OCI-LY1 (cell line): ENCODE results near the gene NECTIN3.

Experiments
- H2AFZ ChIP-seq: fragments of 200-600 bp; sonication (generic), shearing (Covaris generic); 2 replicates; pipeline ENCODE4 v1.6.0; 2014; ENCODE audit warnings: antibody characterized with exemption, mild to moderate bottlenecking, low read length
- H3F3A ChIP-seq: fragments of 200-600 bp; sonication (generic), shearing (Covaris generic); 2 replicates; pipeline ENCODE4 v1.6.0; 2014; ENCODE audit warnings: mild to moderate bottlenecking, antibody characterized with exemption, low read length, moderate library complexity; ENCODE audit not compliant: insufficient read depth
- H3K27ac ChIP-seq: fragments of 200-600 bp; sonication (generic); 2 replicates; pipeline ENCODE4 v1.5.1; 2014; ENCODE audit warnings: low read length, mixed run types, mild to moderate bottlenecking, low read depth; ENCODE audit not compliant: poor library complexity, severe bottlenecking
- H3K27me3 ChIP-seq: fragments of 200-600 bp; sonication (generic); 2 replicates; pipeline ENCODE4 v1.6.0; 2014; ENCODE audit warnings: antibody characterized with exemption, mild to moderate bottlenecking, low read length, moderate library complexity; ENCODE audit not compliant: insufficient read depth
- H3K36me3 ChIP-seq: fragments of 200-600 bp; sonication (generic); 2 replicates; pipeline ENCODE4 v1.6.1; 2014; ENCODE audit warnings: mild to moderate bottlenecking, antibody characterized with exemption, low read length, moderate library complexity, mixed read lengths; ENCODE audit not compliant: insufficient read depth
- H3K4me1 ChIP-seq: fragments of 200-600 bp; sonication (generic); 2 replicates; pipeline ENCODE4 v1.5.1; 2014; ENCODE audit warnings: mild to moderate bottlenecking, low read length, moderate library complexity; ENCODE audit not compliant: insufficient read depth, severe bottlenecking
- H3K4me2 ChIP-seq: fragments of 200-600 bp; sonication (generic), shearing (Covaris generic); 2 replicates; pipeline ENCODE4 v1.6.1; 2014; ENCODE audit warnings: low read length
- H3K4me3 ChIP-seq: fragments of 200-600 bp; sonication (generic); 2 replicates; pipeline ENCODE4 v1.5.1; 2014; ENCODE audit warnings: low read length, low read depth, mild to moderate bottlenecking, mixed read lengths; ENCODE audit not compliant: poor library complexity, severe bottlenecking
- H3K79me2 ChIP-seq: fragments of 200-600 bp; shearing (Covaris generic); 2 replicates; pipeline ENCODE4 v1.6.1; 2016; ENCODE audit warnings: mixed run types, low read length, mixed read lengths; ENCODE audit not compliant: insufficient read depth
- H3K9ac ChIP-seq: fragments of 200-600 bp; sonication (generic), shearing (Covaris generic); 2 replicates; pipeline ENCODE4 v1.6.1; 2014; ENCODE audit warnings: mild to moderate bottlenecking, low read length, mixed read lengths
- H3K9me2 ChIP-seq: fragments of 200-600 bp; sonication (generic), shearing (Covaris generic); 2 replicates; pipeline ENCODE4 v1.6.1; 2014; ENCODE audit warnings: low read depth, mild to moderate bottlenecking, low read length, mixed read lengths
- H3K9me3 ChIP-seq: fragments of 200-600 bp; shearing (Covaris generic); 2 replicates; pipeline ENCODE4 v1.6.1; 2014; ENCODE audit warnings: low read length, mixed read lengths
- H4K20me1 ChIP-seq: fragments of 200-600 bp; sonication (generic), shearing (Covaris generic); 2 replicates; pipeline ENCODE4 v1.6.0; 2016; ENCODE audit warnings: mild to moderate bottlenecking, low read length; ENCODE audit not compliant: insufficient read depth
- CTCF ChIP-seq: fragments of 200-600 bp; sonication (generic), shearing (Covaris generic); IDR thresholded peaks from 2 replicates; pipeline ENCODE4 v1.5.1; 2017; ENCODE audit warnings: mild to moderate bottlenecking, antibody characterized with exemption, low read length, moderate library complexity, mixed read lengths
- EZH2 ChIP-seq: fragments of 200-600 bp; sonication (generic), shearing (Covaris generic); IDR thresholded peaks from 2 replicates; pipeline ENCODE4 v1.8.0; 2017; ENCODE audit warnings: borderline replicate concordance, mixed run types, mild to moderate bottlenecking, antibody characterized with exemption, low read length, moderate library complexity, mixed read lengths

The NECTIN3 gene

GRCh38 chr3:111077369-111077768 is 5.8 kb downstream of the NECTIN3 start:
- H2AFZ ChIP-seq, result no peak overlapping the region
- no peaks in the 10 kb centered on the region for H3F3A ChIP-seq
- TF ChIP-seq CTCF, result no peak
- no peak for TF ChIP-seq EZH2
- H3K27ac ChIP-seq, result no peak overlapping the region
- no peaks in the 10 kb centered on the region for H4K20me1 ChIP-seq
- H3K4me2 ChIP-seq, result no peak overlapping the region
- H3K9me3 ChIP-seq, result no peaks in the 10 kb centered on the region
- no peak overlapping the region for H3K9ac ChIP-seq
- no peaks in the 10 kb centered on the region for H3K79me2 ChIP-seq
- no peaks in the 10 kb centered on the region for H3K27me3 ChIP-seq
- no peaks in the 10 kb centered on the region for H3K4me1 ChIP-seq
- no peaks in the 10 kb centered on the region for H3K36me3 ChIP-seq
- H3K9me2 ChIP-seq, result no peaks in the 10 kb centered on the region
- H3K4me3 ChIP-seq, result no peak overlapping the region

GRCh38 chr3:111080413-111080812 is 8.8 kb downstream of the NECTIN3 start:
- Histone ChIP-seq H3K9me2 (no peaks in the 10 kb centered on the region), H2AFZ (no peak overlapping the region), H4K20me1 (no peaks in the 10 kb centered on the region), H3K4me3 (no peak overlapping the region), H3K4me2 (no peak overlapping the region), H3K27ac (no peak overlapping the region), H3K36me3 (no peaks in the 10 kb centered on the region), H3K9ac (no peak overlapping the region), H3K79me2 (no peaks in the 10 kb centered on the region), H3K4me1 (no peaks in the 10 kb centered on the region), H3K9me3 (no peaks in the 10 kb centered on the region), H3F3A (no peaks in the 10 kb centered on the region), H3K27me3 (no peaks in the 10 kb centered on the region)
- no peak for TF ChIP-seq EZH2
- peak; percentile 34; the same call in 1 of the 2 replicates for TF ChIP-seq CTCF

- H3K4me3 ChIP-seq, result no peak overlapping the region
- TF ChIP-seq EZH2 (no peak), CTCF (no peak)
- no peaks in the 10 kb centered on the region for H3K79me2 ChIP-seq
- no peaks in the 10 kb centered on the region for H3K9me2 ChIP-seq
- no peaks in the 10 kb centered on the region for H3K27me3 ChIP-seq
- H4K20me1 ChIP-seq, result no peaks in the 10 kb centered on the region
- H2AFZ ChIP-seq, result no peak overlapping the region
- no peaks in the 10 kb centered on the region for H3K9me3 ChIP-seq
- no peaks in the 10 kb centered on the region for H3F3A ChIP-seq
- H3K36me3 ChIP-seq, result no peaks in the 10 kb centered on the region
- H3K4me2 ChIP-seq, result no peak overlapping the region
- no peaks in the 10 kb centered on the region for H3K4me1 ChIP-seq
- H3K9ac ChIP-seq, result no peak overlapping the region
- no peak overlapping the region for H3K27ac ChIP-seq
Observed at GRCh38 chr3:111081008-111081545, 9.5 kb downstream of the NECTIN3 start.
